Large intestine (tissue), 3 donors: Measurements from ENCODE around the gene ACADL. TPM values are rescaled to one million over a fixed set of nuclear protein-coding genes. Genes with fewer than 3 reads are reported as not detected.

ENCODE experiments used
- DNase-seq, 2 donors: peaks; one replicate each; pipeline versions ENCODE4 v3.0.0 to v3.0.0-alpha.2; 2013
- H3K27ac ChIP-seq: one replicate; pipeline ENCODE4 v1.5.1; 2013; ENCODE audit warnings: low read length
- H3K27me3 ChIP-seq: 2 replicates; pipeline ENCODE4 v1.6.1; 2013; ENCODE audit warnings: low read length; ENCODE audit not compliant: control insufficient read depth, insufficient read depth
- H3K36me3 ChIP-seq: 2 replicates; pipeline ENCODE4 v1.6.1; 2013; ENCODE audit warnings: low read length; ENCODE audit not compliant: control insufficient read depth, insufficient read depth
- H3K4me1 ChIP-seq: one replicate; pipeline ENCODE4 v1.6.1; 2013; ENCODE audit warnings: low read length; ENCODE audit not compliant: control insufficient read depth, insufficient read depth
- H3K4me3 ChIP-seq: one replicate; pipeline ENCODE4 v1.5.1; 2013; ENCODE audit warnings: low read length
- H3K9me3 ChIP-seq: one replicate; pipeline ENCODE4 v1.6.1; 2013; ENCODE audit warnings: mild to moderate bottlenecking, low read depth, low read length, moderate library complexity; ENCODE audit not compliant: control insufficient read depth
- WGBS: methylation state at CpG from one replicate; pipeline ENCODE4 v1.1.5; 2013; ENCODE audit warnings: low lambda C conversion rate; ENCODE audit not compliant: insufficient coverage; 5-methylcytosine and 5-hydroxymethylcytosine counted together
- polyA plus RNA-seq: library from polyadenylated mRNA; unstranded; fragments of 120-200 nt; gene quantifications from one replicate; pipeline ENCODE4 v1.2.1, GENCODE V29; 2013

ACADL gene
- polyA plus RNA-seq, 1 donor: 1.3 TPM

DNA sequence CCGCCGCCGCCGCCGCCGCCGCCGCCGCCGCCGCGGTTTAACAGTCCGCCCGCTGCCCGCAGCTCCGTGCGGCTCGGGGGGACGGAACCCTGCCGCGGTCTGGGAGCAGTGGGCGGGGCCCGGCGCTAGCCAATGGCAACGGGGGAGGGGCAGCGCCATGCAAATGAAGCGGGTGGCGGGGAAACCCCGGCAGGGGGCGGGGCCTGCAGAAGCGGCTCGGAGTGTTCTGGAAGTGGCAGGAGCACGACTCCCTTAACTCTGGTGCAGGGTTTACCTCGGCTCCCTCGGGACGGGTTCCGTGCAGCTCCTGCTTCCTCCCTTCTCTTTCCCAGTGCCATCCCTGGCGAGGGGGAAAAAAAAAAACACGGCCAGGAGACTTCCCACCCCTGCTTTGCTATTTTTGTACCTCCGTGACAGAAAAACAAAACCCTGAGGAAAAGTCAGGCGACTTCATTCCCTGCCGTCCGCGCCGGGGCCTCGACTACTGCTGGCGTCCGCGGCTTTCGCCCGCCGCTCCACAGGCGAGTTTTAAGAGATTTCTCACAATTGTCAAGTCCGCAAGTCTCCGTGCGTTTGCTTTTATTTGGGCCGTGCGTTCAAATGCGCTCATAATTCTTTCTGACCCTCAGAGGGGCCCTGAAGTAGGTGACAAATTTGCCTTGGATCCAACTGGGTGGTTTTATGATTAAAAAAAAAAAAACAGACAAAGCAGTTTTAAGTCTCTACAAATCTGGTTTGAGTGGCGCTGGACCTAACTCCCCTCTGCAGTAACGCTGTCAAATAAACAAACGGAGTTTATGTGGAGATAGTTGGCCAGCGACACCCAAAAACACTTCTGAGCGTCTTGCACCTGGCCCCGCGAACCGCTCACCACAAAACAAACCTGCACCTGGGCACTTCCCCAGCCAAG lies 53.7 kb downstream of the ACADL start, which contains the start of gene KANSL1L:
Gene KANSL1L (minus strand): TSS at position 101 of the 910 bp plus-strand sequence. CDS start 16,827 bp downstream, outside the sequence.
- H3K36me3 ChIP-seq: no peaks in the 10 kb centered on the region
- peak; percentile 96 to 98 for DNase-seq
- H3K27ac ChIP-seq: peak within 1 kb of the TSS; percentile 99
- peaks cover 4% of the 10 kb centered on the region for H3K4me1 ChIP-seq
- 1% methylated on average over 13 of the region's 67 CpGs for WGBS
- no peaks in the 10 kb centered on the region for H3K9me3 ChIP-seq
- H3K4me3 ChIP-seq: peak within 1 kb of the TSS; percentile 97
- H3K27me3 ChIP-seq: no peaks in the 10 kb centered on the region

DNA sequence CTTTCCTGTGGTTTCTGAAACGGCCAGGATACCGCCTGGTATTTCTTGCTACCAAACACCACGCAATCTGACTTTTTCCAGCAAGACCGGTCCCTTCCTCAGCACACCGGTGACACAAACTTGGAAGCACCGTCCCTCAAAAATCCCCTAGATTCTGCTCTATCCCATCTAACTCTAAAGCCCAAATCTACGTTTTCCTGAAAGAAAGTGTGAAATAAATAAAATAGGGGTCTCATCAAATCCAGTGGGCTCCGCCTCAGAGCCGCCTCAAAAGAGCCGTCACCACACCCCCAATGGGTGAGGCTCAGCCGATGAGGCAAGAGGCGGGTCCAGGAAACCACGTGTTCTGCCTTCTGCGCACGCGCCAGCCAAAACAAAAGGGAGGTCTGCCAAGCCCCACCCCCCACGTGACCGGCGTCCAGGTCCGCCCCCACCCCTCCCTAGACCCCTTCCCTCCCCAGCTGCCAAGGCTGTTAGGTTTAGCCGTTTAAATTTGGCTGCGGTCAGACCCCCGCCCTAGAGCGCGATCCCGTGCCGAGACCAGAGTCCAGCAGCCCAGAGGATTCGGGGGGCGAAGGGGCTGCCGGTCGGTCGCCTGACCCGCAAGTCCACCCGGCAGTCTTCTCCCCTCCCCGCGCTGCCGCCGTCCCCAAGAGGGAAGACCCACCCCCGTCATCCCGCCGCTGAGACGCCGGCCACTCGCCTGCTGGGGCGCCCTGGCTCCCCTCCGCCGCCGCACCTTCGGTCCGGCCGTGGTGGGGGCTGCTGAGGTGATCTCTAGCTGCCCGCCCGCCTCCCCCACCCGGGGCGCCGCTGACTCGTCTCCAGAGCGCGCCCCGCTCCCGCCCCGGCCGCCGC lies 54.6 kb downstream of the ACADL start:
- Histone ChIP-seq H3K4me3 (peak overlapping the region; percentile 97), H3K4me1 (peaks cover 4% of the 10 kb centered on the region)

DNA sequence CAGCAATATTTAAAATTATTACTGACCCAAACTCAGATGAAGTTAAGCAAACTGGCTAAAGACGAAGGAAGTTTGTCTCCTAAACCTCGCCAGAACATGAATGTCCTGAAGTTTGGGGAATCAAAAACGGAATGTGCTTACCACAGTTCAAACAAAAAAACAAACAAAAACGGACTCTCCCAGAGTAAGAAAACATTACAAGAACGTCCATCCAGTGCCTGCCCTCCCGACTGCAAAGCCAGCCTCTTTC lies 55.1 kb downstream of the ACADL start:
- Histone ChIP-seq H3K9me3 (no peaks in the 10 kb centered on the region), H3K27me3 (no peaks in the 10 kb centered on the region), H3K36me3 (no peaks in the 10 kb centered on the region), H3K4me3 (peak overlapping the region; percentile 97), H3K27ac (peak overlapping the region; percentile 99), H3K4me1 (peaks cover 4% of the 10 kb centered on the region)
- WGBS: 0% methylated on average over 3 of the region's 6 CpGs
- DNase-seq: no peak

More for the DNA sequence above, 54.6 kb downstream of the ACADL start:
- no CpG with 5 or more reads among the region's 64 CpGs for WGBS
- Histone ChIP-seq H3K27ac (peak overlapping the region; percentile 99), H3K36me3 (no peaks in the 10 kb centered on the region), H3K9me3 (no peaks in the 10 kb centered on the region), H3K27me3 (no peaks in the 10 kb centered on the region)
- peak; percentile 95 to 96 for DNase-seq

DNA sequence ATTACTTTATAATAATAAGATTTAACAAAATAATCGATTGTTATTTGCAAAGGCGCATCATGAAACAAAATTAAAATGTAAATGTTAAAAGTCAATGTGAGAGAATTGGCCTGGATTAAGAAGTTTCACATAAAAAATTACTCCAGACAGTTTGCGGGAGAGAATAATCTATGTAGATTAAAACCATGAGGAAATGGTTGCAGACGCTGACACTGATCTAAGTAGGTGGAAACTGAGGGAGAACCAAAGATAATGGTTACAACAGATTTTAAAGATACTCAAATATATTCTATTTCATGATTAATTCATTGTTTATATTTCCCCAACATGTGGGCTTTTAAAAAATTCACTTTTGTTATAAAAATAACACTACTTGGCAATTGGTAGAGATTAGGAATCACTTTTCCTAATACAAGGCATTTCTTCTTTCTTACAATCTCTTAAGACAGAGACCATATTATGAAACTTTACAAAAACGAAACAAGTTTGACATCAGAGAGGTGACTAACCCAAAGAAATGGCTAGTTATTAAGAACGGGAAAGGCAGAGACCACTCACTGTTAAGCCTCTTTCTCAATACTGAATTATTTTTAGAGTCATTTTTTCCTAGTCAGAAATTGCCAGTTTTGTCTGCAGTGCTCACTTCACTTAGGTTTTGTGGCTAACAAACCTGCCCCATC lies 55.6 kb downstream of the ACADL start:
- WGBS: 42% methylated on average over 5 of the region's 6 CpGs
- H3K27me3 ChIP-seq: no peaks in the 10 kb centered on the region
- peaks cover 4% of the 10 kb centered on the region for H3K4me1 ChIP-seq
- no peaks in the 10 kb centered on the region for H3K36me3 ChIP-seq
- peak overlapping the region; percentile 97 for H3K4me3 ChIP-seq
- DNase-seq: peak in 1 of 2 donors; percentile 50
- H3K9me3 ChIP-seq: no peaks in the 10 kb centered on the region
- peak overlapping the region; percentile 99 for H3K27ac ChIP-seq

DNA sequence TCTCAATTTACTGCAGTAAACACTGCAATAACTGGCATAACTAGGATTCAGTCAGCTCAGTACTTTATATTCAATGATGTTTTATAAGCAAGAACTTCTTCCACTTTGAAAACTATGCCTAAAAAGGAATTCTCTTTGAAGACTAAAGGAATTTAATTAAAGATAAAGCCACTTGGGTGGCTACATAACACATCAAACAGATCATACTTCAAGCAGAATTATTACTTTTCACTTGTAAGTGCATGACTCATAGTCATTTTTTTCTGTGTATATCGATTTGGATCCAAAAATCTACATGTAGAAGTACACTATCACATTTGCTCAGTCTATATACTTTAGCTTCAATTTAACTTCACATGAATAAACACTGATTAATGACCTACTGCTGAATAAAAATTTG lies 58.0 kb downstream of the ACADL start:
- Histone ChIP-seq H3K27ac (no peak overlapping the region), H3K27me3 (no peaks in the 10 kb centered on the region), H3K4me1 (peaks cover 8% of the 10 kb centered on the region), H3K9me3 (no peaks in the 10 kb centered on the region), H3K36me3 (no peaks in the 10 kb centered on the region), H3K4me3 (no peak overlapping the region)
- no peak for DNase-seq
- no CpG with 5 or more reads among the region's 1 CpG for WGBS

DNA sequence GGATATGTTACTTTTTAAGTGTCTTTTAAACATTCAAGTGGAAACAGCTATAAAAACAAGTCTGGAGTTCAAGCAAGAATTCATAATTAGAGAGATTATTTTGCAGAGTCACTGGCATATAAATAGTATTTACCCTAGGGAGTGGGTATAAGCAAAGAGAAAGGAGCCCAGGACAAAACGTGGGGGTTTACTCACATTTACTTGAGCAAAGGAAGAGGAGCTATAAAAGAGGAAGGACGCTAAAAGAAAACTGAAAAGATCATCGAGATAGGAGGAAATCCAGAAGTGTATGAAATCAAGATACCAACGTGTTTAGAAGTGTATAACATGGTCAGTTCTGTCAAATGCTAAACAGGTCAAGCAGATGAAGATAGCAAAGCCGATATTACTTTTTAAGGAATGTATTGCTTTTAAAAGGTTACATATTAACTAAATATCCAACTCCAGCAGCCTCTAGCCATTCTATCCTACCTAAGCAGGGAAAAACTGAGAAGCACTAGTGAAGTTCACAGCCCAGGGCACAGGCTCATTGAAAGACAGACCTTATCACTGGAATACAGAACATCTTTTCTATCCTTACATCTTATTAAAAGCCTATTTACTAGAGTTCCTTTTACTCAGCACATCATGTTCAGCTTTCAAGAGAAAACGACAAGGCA lies 62.7 kb downstream of the ACADL start:
- WGBS: 19% methylated on average over 4 of the region's 6 CpGs
- Histone ChIP-seq H3K36me3 (no peaks in the 10 kb centered on the region), H3K9me3 (no peaks in the 10 kb centered on the region), H3K4me3 (no peak overlapping the region), H3K27me3 (no peaks in the 10 kb centered on the region), H3K4me1 (peaks cover 9% of the 10 kb centered on the region), H3K27ac (peak overlapping the region; percentile 23)
- peak in 1 of 2 donors; percentile 19 for DNase-seq

DNA sequence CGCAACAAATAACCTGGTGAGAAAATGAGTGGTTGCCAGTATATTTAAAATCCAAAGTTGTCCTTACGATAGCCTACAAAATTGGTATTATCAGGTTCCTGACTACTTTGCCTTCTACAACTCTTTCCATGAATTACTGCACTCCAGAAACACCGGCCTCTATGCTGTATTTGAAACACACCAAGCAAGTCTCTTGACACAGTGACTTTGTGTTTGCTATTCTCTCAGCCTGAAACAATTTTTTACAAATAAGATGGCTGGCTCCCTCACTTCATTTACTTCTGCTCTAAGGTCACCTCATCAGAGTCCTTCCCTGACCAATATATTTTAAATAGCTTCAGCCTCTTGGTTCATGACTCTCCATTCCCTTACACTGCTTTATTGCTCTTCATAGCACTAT lies 66.2 kb downstream of the ACADL start:
- WGBS: 86% methylated on average over 1 of the region's 3 CpGs
- H3K36me3 ChIP-seq: peaks cover 2% of the 10 kb centered on the region
- no peaks in the 10 kb centered on the region for H3K27me3 ChIP-seq
- no peaks in the 10 kb centered on the region for H3K9me3 ChIP-seq
- no peak for DNase-seq
- peaks cover 9% of the 10 kb centered on the region for H3K4me1 ChIP-seq
- H3K4me3 ChIP-seq: no peak overlapping the region
- no peak overlapping the region for H3K27ac ChIP-seq

DNA sequence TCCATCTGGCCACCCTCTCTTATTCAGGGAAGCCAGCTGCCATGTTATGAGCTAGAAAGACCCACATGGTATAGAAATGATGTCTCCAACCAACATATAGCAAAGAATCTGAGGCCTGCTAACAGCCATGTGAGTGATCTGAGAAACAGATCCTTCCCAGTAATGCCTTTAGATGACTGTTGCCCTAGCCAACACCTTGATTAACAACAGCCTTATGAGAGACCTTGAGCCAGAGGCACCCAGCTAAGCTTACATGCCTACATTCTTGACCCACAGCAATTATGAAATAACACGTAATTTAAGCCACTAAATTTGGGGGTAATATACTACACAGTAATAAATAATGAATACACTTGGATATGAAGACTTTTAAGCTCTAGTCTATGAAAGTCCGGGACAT lies 67.0 kb downstream of the ACADL start:
- no peaks in the 10 kb centered on the region for H3K9me3 ChIP-seq

DNA sequence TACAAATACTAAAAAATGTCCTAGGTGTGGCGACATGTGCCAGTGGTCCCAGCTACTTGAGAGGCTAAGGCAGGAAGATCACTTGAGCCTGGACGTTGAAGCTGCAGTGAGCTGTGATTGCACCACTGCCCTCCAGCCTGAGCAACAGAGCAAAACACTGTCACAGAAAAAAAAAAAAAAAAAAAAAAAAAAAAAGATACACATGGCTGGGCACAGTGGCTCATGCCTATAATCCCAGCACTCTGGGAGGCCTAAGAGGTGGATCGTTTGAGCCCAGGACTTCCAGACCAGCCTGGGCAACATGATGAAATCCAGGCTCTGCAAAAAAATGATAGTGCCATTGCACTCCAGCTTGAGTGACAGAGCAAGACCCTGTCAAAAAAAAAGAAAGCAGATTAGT lies 67.7 kb downstream of the ACADL start:
- no peak for DNase-seq
- peaks cover 6% of the 10 kb centered on the region for H3K36me3 ChIP-seq
- H3K4me3 ChIP-seq: no peak overlapping the region
- no peak overlapping the region for H3K27ac ChIP-seq
- no peaks in the 10 kb centered on the region for H3K9me3 ChIP-seq
- peaks cover 5% of the 10 kb centered on the region for H3K4me1 ChIP-seq
- no CpG with 5 or more reads among the region's 3 CpGs for WGBS
- no peaks in the 10 kb centered on the region for H3K27me3 ChIP-seq

More for the DNA sequence above, 67.0 kb downstream of the ACADL start:
- Histone ChIP-seq H3K4me1 (peaks cover 9% of the 10 kb centered on the region), H3K27ac (no peak overlapping the region), H3K27me3 (no peaks in the 10 kb centered on the region), H3K36me3 (peaks cover 6% of the 10 kb centered on the region), H3K4me3 (no peak overlapping the region)
- no CpG with 5 or more reads among the region's 2 CpGs for WGBS
- peak; percentile 3 to 35 for DNase-seq

DNA sequence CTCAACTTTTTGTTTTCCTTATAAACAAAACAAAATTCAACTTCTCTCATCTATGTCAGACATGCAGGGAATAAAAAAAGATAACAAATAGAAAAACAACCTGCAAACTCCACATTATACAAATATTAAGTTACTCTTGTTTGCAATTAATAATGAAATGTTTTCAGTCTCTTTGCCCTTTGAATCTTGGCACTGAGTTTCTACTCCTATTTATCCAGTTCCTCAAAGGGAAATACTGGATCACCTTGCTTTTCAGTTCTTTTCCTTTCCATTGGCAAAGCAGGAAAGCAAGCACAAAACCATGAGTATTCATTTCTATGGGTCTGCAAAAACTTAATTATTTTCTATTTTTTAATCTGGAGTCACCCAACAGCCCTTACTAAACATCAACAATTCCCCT lies 77.6 kb downstream of the ACADL start:
- H3K4me1 ChIP-seq: no peaks in the 10 kb centered on the region
- no peak overlapping the region for H3K27ac ChIP-seq
- no peaks in the 10 kb centered on the region for H3K27me3 ChIP-seq
- no peak overlapping the region for H3K4me3 ChIP-seq
- H3K9me3 ChIP-seq: peaks cover 26% of the 10 kb centered on the region
- DNase-seq: no peak
- H3K36me3 ChIP-seq: peaks cover 28% of the 10 kb centered on the region
